K562 (cell line): ENCODE measurements around the gene TPRG1L. TPM values are rescaled to one million over a fixed set of nuclear protein-coding genes. Genes with fewer than 3 reads are reported as not detected.

Experiments
- ATAC-seq: fragments of 200-7000 bp; cut with Tn5 transposase; 3 replicates; pipeline ENCODE4 v1.9.1; 2020; ENCODE audit warnings: moderate library complexity
- BruUV-seq: library from RNA; stranded (reverse); fragments of 400-500 nt; replicated peaks from 2 replicates; lab custom pipeline; 2021; lab: Mats Ljungman, UMichigan
- CTCF ChIA-PET: fragments of 300-600 bp; formaldehyde crosslinking; extraction: SDS; loops from one replicate; lab custom pipeline; 2021; ENCODE audit warnings: low intra/inter-chr PET ratio; lab: Yijun Ruan, JAX
- POLR2A ChIA-PET: fragments of 300-600, 350-650 bp; sonication (Branson Sonifier 250); formaldehyde crosslinking; extraction: SDS; loops from one replicate; lab custom pipeline; 2021; ENCODE audit warnings: antibody characterized with exemption, inconsistent platforms; lab: Yijun Ruan, JAX
- DNase-seq, 4 experiments: peaks; one replicate each; pipeline versions ENCODE4 v3.0.0 to v3.0.0-alpha.2; 2011 to 2018; ENCODE audit warnings: low spot score in 3 of 4, mixed read lengths in 3 of 4; ENCODE audit errors: extremely low read depth in 1 of 4
- FAIRE-seq: peaks from 2 replicates; lab custom pipeline; 2011; peaks lifted over from hg19 to GRCh38; lab: Jason Lieb, UNC
- H2AFZ ChIP-seq: 2 replicates; pipeline ENCODE4 v1.6.0; 2011; ENCODE audit warnings: low read depth, low read length, control low read depth, inconsistent platforms
- H3K27ac ChIP-seq: fragments of 200-600 bp; 3 replicates; pipeline ENCODE4 v1.8.0; 2011; ENCODE audit warnings: low read depth, mild to moderate bottlenecking, control low read depth, inconsistent platforms, low read length, moderate library complexity, mixed read lengths; ENCODE audit errors: extremely low read depth
- H3K27me3 ChIP-seq, 2 experiments: fragments of 300-600 bp in 1 of 2; 2 replicates in 1 of 2; 3 replicates in 1 of 2; pipeline versions ENCODE4 v1.6.0 to v1.8.0; 2011; ENCODE audit warnings: inconsistent platforms in 2 of 2, low read length in 2 of 2, mild to moderate bottlenecking in 1 of 2, mixed read lengths in 1 of 2, moderate library complexity in 1 of 2; ENCODE audit not compliant: control insufficient read depth in 2 of 2, insufficient read depth in 2 of 2
- H3K36me3 ChIP-seq: fragments of 300-600 bp; 3 replicates; pipeline ENCODE4 v1.8.0; 2011; ENCODE audit warnings: mild to moderate bottlenecking, low read length, inconsistent platforms; ENCODE audit not compliant: control insufficient read depth, insufficient read depth
- H3K4me1 ChIP-seq, 2 experiments: fragments of 200-600 bp in 1 of 2; replicated peaks in 1 of 2; 2 replicates in 1 of 2; 3 replicates in 1 of 2; pipeline versions ENCODE4 v1.5.1 to v1.8.0; 2011; ENCODE audit warnings: inconsistent platforms in 2 of 2, low read length in 2 of 2, mild to moderate bottlenecking in 1 of 2, mixed read lengths in 1 of 2, moderate library complexity in 1 of 2; ENCODE audit not compliant: control insufficient read depth in 2 of 2, insufficient read depth in 2 of 2
- H3K4me2 ChIP-seq: 2 replicates; pipeline ENCODE4 v1.6.1; 2011; ENCODE audit warnings: low read length, control low read depth, inconsistent platforms, mixed read lengths; ENCODE audit not compliant: insufficient read depth
- H3K4me3 ChIP-seq: fragments of 200-600 bp; sonication (generic), shearing (Covaris generic); 2 replicates; pipeline ENCODE4 v1.5.1; 2016; ENCODE audit warnings: control low read depth, inconsistent platforms
- H3K79me2 ChIP-seq: fragments of 200-600 bp; 3 replicates; pipeline ENCODE4 v1.8.0; 2011; ENCODE audit warnings: low read length, inconsistent platforms; ENCODE audit not compliant: control insufficient read depth, insufficient read depth
- H3K9ac ChIP-seq, 2 experiments: 2 replicates each; pipeline versions ENCODE4 v1.6.0 to v1.6.1; 2011; ENCODE audit warnings: low read depth in 2 of 2, low read length in 2 of 2, control low read depth in 1 of 2, inconsistent platforms in 1 of 2, mild to moderate bottlenecking in 1 of 2, mixed read lengths in 1 of 2; ENCODE audit not compliant: insufficient read depth in 1 of 2
- H3K9me1 ChIP-seq: one replicate; pipeline ENCODE4 v1.6.0; 2011; ENCODE audit warnings: inconsistent platforms, mild to moderate bottlenecking, low read length, moderate library complexity; ENCODE audit not compliant: control insufficient read depth, insufficient read depth
- H3K9me3 ChIP-seq: replicated peaks from 2 replicates; pipeline ENCODE4 v1.5.1; 2011; ENCODE audit warnings: low read depth, low read length, inconsistent platforms; ENCODE audit not compliant: control insufficient read depth, insufficient read depth
- H4K20me1 ChIP-seq: replicated peaks from 2 replicates; pipeline ENCODE4 v1.6.1; 2011; ENCODE audit warnings: low read length, inconsistent platforms, mixed read lengths; ENCODE audit not compliant: control insufficient read depth, insufficient read depth
- EGR1 ChIP-seq: fragments of 450-650 bp; conservative IDR thresholded peaks from 2 replicates; pipeline ENCODE4 v1.6.1; 2017; ENCODE audit warnings: mild to moderate bottlenecking
- KAT8 ChIP-seq: fragments of 450-650 bp; IDR thresholded peaks from 2 replicates; pipeline ENCODE4 v1.6.1; 2016; ENCODE audit warnings: low read depth, mild to moderate bottlenecking
- XRCC3 ChIP-seq: fragments of 450-650 bp; IDR thresholded peaks from 2 replicates; pipeline ENCODE4 v1.6.1; 2017; ENCODE audit warnings: mild to moderate bottlenecking, moderate library complexity
- WGBS: fragments of 100-300 bp; shearing (Covaris generic); methylation state at CpG from one replicate; pipeline ENCODE4 v1.1.6; 2016; ENCODE audit warnings: low coverage, mixed read lengths; ENCODE audit not compliant: insufficient coverage; ENCODE audit errors: missing lambda C conversion rate; 5-methylcytosine and 5-hydroxymethylcytosine counted together
- in situ Hi-C: fragments of 300-500 bp; cut with MboI; formaldehyde crosslinking; loops from 4 replicates; pipeline ENCODE4 v1.15.0; 2018; ENCODE audit warnings: inconsistent platforms, mixed read lengths
- intact Hi-C: fragments of 100-400 bp; cut with micrococcal nuclease; formaldehyde crosslinking; loops from 2 replicates; pipeline ENCODE4 v1.14.2; 2022
- polyA plus RNA-seq, 8 experiments: library from polyadenylated mRNA; depleted of rRNA in 4 of 8; stranded (reverse) in 5 of 8; unstranded in 3 of 8; fragments of >200 nt; fragmentation: Nextera tagmentation in 2 of 8; fragmentation: Illumina TruSeq in 1 of 8; extraction: Ambion mirVana in 2 of 8; extraction: Trizol in 1 of 8; gene quantifications; 2 replicates each; pipeline versions ENCODE4 v1.2.1 to v1.2.3, GENCODE V29; 2011 to 2014; ENCODE audit warnings: inconsistent platforms in 1 of 8, missing spikeins in 1 of 8
- total RNA-seq, 7 experiments: library from RNA; depleted of rRNA in 6 of 7; stranded (reverse); fragments of >200 nt in 6 of 7; fragmentation: Illumina TruSeq in 2 of 7; extraction: Trizol in 2 of 7; gene quantifications; 2 replicates each; pipeline versions ENCODE4 v1.2.1 to v1.2.3, GENCODE V29; 2011 to 2021; ENCODE audit warnings: low replicate concordance in 1 of 7
- TF ChIP-seq, protein P1 (sequence below): IDR thresholded peaks from 2 replicates; pipeline ENCODE4 v1.6.1; 2011; ENCODE audit warnings: borderline replicate concordance, low read depth, mild to moderate bottlenecking, moderate library complexity, low read length; ENCODE audit not compliant: insufficient read depth, poor library complexity, severe bottlenecking
- TF ChIP-seq, protein P2 (sequence below): IDR thresholded peaks from 3 replicates; pipeline ENCODE4 v1.6.1; 2011; ENCODE audit warnings: borderline replicate concordance, mild to moderate bottlenecking; ENCODE audit not compliant: insufficient read length, insufficient read depth

Gene TPRG1L
- total and polyA plus RNA-seq, 9 of the 15 experiments (the other 6 are each of a cell fraction or from before 2014, with no cell fraction given), result 1.6 to 11.0 (median 6.2) TPM

DNA sequence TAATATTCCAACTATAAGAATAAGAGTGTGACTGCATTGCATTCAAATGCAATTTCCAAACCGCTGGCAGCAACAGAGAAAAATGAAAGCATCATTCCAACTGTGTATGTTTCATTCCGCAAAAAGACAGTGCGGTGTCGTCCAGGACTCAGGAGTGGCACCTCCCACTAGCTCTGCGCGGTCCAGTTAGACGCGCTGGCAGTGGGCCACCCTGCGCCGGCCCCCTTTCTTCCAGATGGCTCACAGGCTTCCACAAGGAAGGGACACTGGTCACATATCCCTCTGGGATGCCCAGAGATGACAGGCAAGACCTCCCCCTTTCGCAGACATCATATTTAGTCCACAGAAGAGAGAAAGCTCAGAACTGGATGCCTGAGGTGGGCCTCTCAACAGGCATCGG, 13.2 kb downstream of the TPRG1L start (continued):
- TF ChIP-seq XRCC3, result no peak
- no peak for TF ChIP-seq KAT8

DNA sequence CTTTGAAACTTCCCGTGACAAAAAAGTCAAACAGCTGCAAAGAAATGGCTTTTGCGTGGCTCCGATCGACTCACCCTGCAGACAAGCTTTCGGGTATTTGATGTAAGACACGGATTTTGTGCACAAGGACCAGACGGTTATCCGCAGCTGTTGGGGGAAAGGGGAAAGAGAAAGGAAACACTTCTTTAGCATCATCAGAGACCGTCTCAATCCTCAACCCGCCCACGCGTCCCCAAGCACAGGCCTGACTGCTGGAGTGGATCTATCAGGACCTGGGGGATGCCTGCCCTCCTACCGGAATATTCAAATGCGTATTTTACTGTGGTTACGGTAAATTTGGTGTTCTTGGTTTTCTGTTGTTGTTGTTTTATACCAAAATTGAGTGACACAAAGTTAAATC, 13.9 kb downstream of the TPRG1L start:
- Histone ChIP-seq H3K36me3 (peaks cover 52% of the 10 kb centered on the region; the same call in 2 of the 3 replicates), H3K4me1 (peaks cover 0 to 11% of the 10 kb centered on the region in 2 experiments; a peak in 1 of 5 replicates), H3K9ac (no peak overlapping the region), H3K9me1 (no peaks in the 10 kb centered on the region), H3K27ac (no peak overlapping the region), H3K27me3 (no peaks in the 10 kb centered on the region), H3K9me3 (no peaks in the 10 kb centered on the region), H4K20me1 (0 out of 2 replicates have a peak, but pooled peaks cover 7% of the 10 kb centered on the region), H3K4me3 (no peak overlapping the region), H2AFZ (no peak overlapping the region), H3K79me2 (no peaks in the 10 kb centered on the region), H3K4me2 (no peak overlapping the region)
- ChIA-PET CTCF (no interaction called here), POLR2A (interaction anchor here (1.0 kb wide), 1 partner anchor 10 kb away, joined by 5 read pairs; no protein-coding TSS in a partner anchor)
- DNase-seq (no peak), ATAC-seq (no peak), FAIRE-seq (no peak)
- BruUV-seq, result no TSS peak
- TF ChIP-seq, protein P1, sequence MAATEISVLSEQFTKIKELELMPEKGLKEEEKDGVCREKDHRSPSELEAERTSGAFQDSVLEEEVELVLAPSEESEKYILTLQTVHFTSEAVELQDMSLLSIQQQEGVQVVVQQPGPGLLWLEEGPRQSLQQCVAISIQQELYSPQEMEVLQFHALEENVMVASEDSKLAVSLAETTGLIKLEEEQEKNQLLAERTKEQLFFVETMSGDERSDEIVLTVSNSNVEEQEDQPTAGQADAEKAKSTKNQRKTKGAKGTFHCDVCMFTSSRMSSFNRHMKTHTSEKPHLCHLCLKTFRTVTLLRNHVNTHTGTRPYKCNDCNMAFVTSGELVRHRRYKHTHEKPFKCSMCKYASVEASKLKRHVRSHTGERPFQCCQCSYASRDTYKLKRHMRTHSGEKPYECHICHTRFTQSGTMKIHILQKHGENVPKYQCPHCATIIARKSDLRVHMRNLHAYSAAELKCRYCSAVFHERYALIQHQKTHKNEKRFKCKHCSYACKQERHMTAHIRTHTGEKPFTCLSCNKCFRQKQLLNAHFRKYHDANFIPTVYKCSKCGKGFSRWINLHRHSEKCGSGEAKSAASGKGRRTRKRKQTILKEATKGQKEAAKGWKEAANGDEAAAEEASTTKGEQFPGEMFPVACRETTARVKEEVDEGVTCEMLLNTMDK, result no peak
- TF ChIP-seq, protein P2, sequence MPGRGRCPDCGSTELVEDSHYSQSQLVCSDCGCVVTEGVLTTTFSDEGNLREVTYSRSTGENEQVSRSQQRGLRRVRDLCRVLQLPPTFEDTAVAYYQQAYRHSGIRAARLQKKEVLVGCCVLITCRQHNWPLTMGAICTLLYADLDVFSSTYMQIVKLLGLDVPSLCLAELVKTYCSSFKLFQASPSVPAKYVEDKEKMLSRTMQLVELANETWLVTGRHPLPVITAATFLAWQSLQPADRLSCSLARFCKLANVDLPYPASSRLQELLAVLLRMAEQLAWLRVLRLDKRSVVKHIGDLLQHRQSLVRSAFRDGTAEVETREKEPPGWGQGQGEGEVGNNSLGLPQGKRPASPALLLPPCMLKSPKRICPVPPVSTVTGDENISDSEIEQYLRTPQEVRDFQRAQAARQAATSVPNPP, result no peak
- 0 out of 2 replicates have a peak, but pooled peaks have one; percentile 12 for TF ChIP-seq EGR1
- in situ Hi-C loops (no loop called here), intact Hi-C loops (no loop called here)
- WGBS, result 88% methylated on average over 15 of the region's 15 CpGs
